MG63 (cell line): ENCODE results near the gene DPY19L3. TPM values are rescaled to one million over a fixed set of nuclear protein-coding genes. Genes with fewer than 3 reads are reported as not detected.

Source experiments
- DNase-seq: peaks from one replicate; pipeline ENCODE4 v3.0.0-alpha.2; 2020
- H3K27me3 ChIP-seq: fragments of 250-450 bp; sonication (Bioruptor Pico); 2 replicates; pipeline ENCODE4 v1.5.1; 2020; ENCODE audit warnings: mild to moderate bottlenecking, moderate library complexity
- H3K36me3 ChIP-seq: fragments of 250-450 bp; sonication (Bioruptor Pico); 2 replicates; pipeline ENCODE4 v1.5.1; 2020; ENCODE audit warnings: mild to moderate bottlenecking, moderate library complexity
- H3K4me3 ChIP-seq: fragments of 250-450 bp; sonication (Bioruptor Pico); 2 replicates; pipeline ENCODE4 v1.5.1; 2020; ENCODE audit warnings: mild to moderate bottlenecking, moderate library complexity
- H3K9me3 ChIP-seq: fragments of 250-450 bp; sonication (Bioruptor Pico); 2 replicates; pipeline ENCODE4 v1.5.1; 2020; ENCODE audit warnings: mild to moderate bottlenecking, moderate library complexity
- total RNA-seq: library from RNA; depleted of rRNA; stranded (reverse); fragments of >200 nt; shearing (Covaris generic); gene quantifications from 2 replicates; pipeline ENCODE4 v1.2.3, GENCODE V29; 2014; ENCODE audit warnings: low replicate concordance; rRNA removed

DPY19L3 gene
- total RNA-seq, 1 experiment from 2014 or later = 10.4 TPM

DNA sequence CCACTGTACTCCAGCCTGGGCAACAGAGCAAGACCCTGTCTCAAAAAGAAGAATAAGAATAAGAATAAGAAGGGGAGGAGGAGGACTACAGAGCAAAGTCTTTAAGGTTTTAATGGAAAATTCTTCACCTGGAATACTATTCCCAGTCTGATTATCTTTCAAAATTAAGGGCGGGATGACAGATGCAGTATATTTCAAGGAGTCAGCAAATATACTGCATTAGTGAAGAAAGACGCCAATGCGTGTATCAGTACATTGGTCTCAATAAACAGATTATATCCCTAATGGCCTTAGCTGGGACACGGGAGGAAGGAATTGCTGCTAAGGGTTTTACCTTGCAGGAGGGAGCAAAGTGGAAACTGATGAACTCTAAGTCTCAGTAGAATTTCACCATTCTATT is 121.3 kb downstream of the DPY19L3 start:
- H3K27me3 ChIP-seq = peaks cover 6% of the 10 kb centered on the region; the same call in 1 of the 2 replicates
- no peak overlapping the region for H3K4me3 ChIP-seq
- H3K9me3 ChIP-seq = no peaks in the 10 kb centered on the region
- no peak for DNase-seq
- H3K36me3 ChIP-seq = no peaks in the 10 kb centered on the region

- no peak for DNase-seq
- H3K27me3 ChIP-seq = 0 out of 2 replicates have a peak, but pooled peaks cover 2% of the 10 kb centered on the region
- no peak overlapping the region for H3K4me3 ChIP-seq
- H3K36me3 ChIP-seq = no peaks in the 10 kb centered on the region
- no peaks in the 10 kb centered on the region for H3K9me3 ChIP-seq
Measured at GRCh38 chr19:32530773-32531172, 125.2 kb downstream of the DPY19L3 start.

- H3K9me3 ChIP-seq = no peaks in the 10 kb centered on the region
- H3K27me3 ChIP-seq = 0 out of 2 replicates have a peak, but pooled peaks cover 2% of the 10 kb centered on the region
- H3K36me3 ChIP-seq = no peaks in the 10 kb centered on the region
- no peak overlapping the region for H3K4me3 ChIP-seq
- DNase-seq = no peak
Measured at GRCh38 chr19:32532233-32532632, 126.7 kb downstream of the DPY19L3 start.

Other genes with a start within 250 kb of the DPY19L3 start
- gene ZNF507, start 60.2 kb upstream of the DPY19L3 start, total RNA-seq = 4.2 and 10.1 TPM in 2 replicates
- 245 and 384 TPM in 2 replicates for gene PDCD5, start 175.4 kb downstream of the DPY19L3 start, total RNA-seq